Left colon (tissue), 2 donors: ENCODE measurements around the gene IP6K3. TPM values are rescaled to one million over a fixed set of nuclear protein-coding genes. Genes with fewer than 3 reads are reported as not detected.
A peak's percentile ranks its signal among the peaks of the same experiment; 100 is the strongest.

Experiments used
- ATAC-seq: fragments of 200-7000 bp; cut with Tn5 transposase; one replicate; pipeline ENCODE4 v1.9.1; 2020; ENCODE audit warnings: mild to moderate bottlenecking, moderate library complexity
- DNase-seq, 2 donors: peaks; one replicate each; pipeline ENCODE4 v3.0.0-alpha.2; 2020
- intact Hi-C, 2 donors: fragments of 100-400 bp; cut with DNase I in 1 of 2; cut with micrococcal nuclease in 1 of 2; formaldehyde crosslinking; loops; one replicate each; pipeline versions ENCODE4 v1.11.2 to v1.14.0; 2022; cut with DNase I, micrococcal nuclease
- total RNA-seq, 2 donors: library from RNA; stranded (reverse); fragmentation: NEBNext Ultra II Directional; extraction: Animal tissue kit (Norgen Biotek cat#: 25700); gene quantifications; one replicate each; pipeline ENCODE4 v1.2.1, GENCODE V29; 2021
- donor health status: DM: no; HTN: no; CAD: no.
- donor health status: DM: yes; HTN: yes; CAD: no.

The IP6K3 gene
- total RNA-seq, 2 donors from 2014 or later = 0.45 to 2.4 TPM

GRCh38 chr6:33716890-33717632 is 29.6 kb downstream of the IP6K3 start:
- intact Hi-C loops = no loop called here
- ATAC-seq (no peak), DNase-seq (no peak)

GRCh38 chr6:33716379-33716778 is 30.3 kb downstream of the IP6K3 start:
- DNase-seq (no peak), ATAC-seq (peak; percentile 20)
- intact Hi-C loops = no loop called here

GRCh38 chr6:33714385-33715040 is 32.2 kb downstream of the IP6K3 start:
- intact Hi-C loops = no loop called here
- DNase-seq = no peak
- no peak for ATAC-seq

DNA sequence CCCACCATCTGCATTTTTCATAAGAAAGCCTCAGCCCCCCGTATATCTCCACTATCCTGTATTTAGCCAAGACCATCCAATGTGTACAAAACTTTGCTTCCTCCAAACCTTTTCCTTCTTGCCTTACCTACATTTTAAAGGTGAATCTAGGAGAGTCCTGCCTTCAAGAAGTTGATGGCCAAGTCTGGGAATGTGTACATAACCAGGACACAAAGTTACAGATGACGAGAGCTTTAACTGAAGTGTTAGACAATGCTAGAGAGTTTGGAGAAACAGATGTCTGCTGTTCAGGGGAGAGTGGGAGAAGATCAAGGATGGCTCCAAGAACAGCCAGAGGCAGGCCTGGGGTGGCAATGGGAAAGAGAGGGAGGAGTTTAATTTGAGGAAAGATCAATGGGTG is 32.9 kb downstream of the IP6K3 start:
- DNase-seq (no peak), ATAC-seq (no peak)
- intact Hi-C loops = no loop called here

GRCh38 chr6:33712914-33713313 is 33.8 kb downstream of the IP6K3 start:
- DNase-seq (no peak), ATAC-seq (no peak)
- intact Hi-C loops = no loop called here

DNA sequence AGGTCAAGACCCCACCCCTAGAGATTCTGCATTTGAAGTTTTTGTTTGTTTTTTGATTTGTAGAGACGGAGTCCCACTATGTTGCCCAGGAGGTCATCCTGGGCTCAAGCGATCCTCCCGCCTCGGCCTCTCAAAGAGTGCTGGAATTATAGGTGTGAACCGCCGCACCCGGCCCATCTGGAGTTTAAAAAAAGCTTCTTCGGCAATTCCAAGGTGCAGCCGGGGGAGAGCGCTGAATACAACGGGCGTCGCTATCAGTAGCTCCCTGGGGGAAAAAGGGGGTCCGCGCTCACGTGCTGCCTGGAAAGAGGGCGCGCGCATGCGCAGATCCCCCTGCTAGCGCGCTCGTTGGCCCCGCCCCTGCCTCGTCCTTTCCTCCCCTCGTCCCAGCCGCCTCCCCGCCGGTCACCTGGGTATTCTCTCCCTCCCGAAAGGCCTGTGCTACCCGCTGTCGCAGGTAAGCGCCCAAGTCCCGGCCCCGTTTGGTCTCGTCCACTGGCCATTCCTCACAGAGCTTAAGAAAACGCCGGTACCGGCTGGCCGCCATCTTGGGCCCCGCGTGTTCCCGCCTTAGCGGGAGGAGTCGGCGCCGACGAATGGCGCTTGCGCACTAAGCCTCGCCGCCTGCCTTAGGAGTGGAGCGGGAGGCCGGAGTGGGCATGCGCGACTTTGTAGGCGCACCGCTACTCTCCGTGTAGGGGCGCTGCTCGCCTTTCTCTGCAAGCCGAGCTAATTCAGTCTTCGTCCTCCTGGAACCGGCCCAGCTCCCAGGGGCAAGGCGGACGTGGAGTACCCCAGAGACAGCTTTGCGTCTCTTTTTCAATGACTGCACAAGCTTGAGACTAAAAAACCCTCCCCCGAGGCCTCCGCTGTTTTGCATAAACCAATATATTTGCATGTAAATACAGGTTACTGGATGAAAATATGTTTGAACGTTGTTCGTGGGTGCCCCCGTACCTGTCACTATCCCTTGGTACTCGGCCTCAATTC is 35.3 kb downstream of the IP6K3 start, which contains the start of gene UQCC2:
TSS of gene UQCC2 (minus strand) at position 561 of the 990 bp plus-strand sequence. CDS start at position 547, 14 bp downstream.
- intact Hi-C loops = no loop called here
- ATAC-seq = peak; percentile 98

GRCh38 chr6:33710296-33711121 is 36.2 kb downstream of the IP6K3 start:
- ATAC-seq (no peak), DNase-seq (no peak)
- intact Hi-C loops = no loop called here

More for the DNA sequence above, 35.3 kb downstream of the IP6K3 start, which contains the start of gene UQCC2:
- DNase-seq = peak; percentile 97 to 98

DNA sequence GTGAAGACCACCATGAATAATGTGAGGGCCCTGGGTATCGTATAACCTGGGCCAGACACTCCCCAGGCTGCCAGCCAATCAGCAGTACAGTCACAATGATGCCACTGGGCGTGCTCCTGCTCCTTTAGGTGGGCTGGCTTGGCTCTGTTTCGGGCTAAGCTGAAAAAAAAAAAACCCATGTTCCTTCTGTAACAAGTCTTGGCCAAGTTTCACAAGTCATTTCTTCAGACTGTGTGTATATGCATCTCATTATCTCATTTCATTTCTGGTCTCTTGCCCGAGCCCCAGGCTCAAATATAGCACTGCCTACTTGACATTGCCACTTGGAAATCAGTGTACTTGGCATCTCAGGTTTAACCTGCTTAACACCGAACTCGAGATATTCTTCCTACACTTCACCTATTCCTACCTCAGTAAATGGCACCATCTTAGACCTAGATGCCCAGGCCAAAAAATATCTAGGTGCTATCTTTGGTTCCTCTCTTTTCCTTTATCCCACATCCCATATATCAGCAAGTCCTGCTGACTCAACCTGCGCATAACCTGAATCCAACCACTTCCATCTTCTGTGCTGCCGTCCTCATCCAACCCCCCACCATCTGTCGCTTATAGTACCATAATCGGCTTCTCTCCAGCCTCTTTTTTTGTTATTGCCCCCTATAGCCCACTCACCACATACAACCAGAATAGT is 37.0 kb downstream of the IP6K3 start:
- intact Hi-C loops = loop anchor here in 1 of 2 donors (10.0 kb wide), 1 partner anchor 125 kb away; the partner anchor contains the start of gene BAK1
- ATAC-seq (no peak), DNase-seq (no peak)

DNA sequence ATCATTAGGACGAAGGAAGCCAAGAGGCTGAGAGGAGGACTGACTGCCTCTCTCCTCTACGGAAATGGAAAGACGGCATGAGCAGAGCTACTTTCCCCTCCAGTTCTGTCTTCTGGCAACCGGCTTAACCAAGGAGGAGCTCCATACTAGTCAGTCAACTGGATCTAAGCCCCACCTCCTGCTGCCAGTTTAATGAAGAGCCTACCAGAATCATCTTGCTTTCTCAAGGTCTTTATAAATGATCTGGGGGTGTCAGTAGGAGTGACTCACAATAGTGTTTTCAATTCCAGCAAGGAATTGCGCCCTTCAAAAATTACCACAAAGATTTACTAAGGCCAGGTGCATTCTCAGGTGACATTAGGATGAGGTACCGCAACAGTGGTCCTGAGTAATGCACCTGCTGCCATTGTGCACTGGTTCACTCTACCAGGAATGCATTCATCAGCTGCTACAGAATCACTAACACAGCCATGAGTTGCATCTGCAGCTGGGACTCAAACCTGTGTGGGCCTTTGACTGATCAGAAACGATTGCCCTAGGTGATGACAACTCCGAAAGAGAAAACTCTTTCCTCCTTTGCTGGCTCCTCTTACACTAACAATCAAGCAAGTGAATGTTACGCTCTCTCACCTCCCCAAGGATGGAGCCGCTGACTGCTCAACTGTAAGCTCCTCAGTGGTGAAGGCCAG is 38.0 kb downstream of the IP6K3 start:
- ATAC-seq (no peak), DNase-seq (no peak)
- intact Hi-C loops = loop anchor here in 1 of 2 donors (10.0 kb wide), 1 partner anchor 124 kb away; the partner anchor contains the start of gene BAK1

- no peak for ATAC-seq
- no peak for DNase-seq
- intact Hi-C loops = loop anchor here in 1 of 2 donors (10.0 kb wide), 1 partner anchor 123 kb away; the partner anchor contains the start of gene BAK1
Measured at GRCh38 chr6:33707771-33708170, 38.9 kb downstream of the IP6K3 start.

DNA sequence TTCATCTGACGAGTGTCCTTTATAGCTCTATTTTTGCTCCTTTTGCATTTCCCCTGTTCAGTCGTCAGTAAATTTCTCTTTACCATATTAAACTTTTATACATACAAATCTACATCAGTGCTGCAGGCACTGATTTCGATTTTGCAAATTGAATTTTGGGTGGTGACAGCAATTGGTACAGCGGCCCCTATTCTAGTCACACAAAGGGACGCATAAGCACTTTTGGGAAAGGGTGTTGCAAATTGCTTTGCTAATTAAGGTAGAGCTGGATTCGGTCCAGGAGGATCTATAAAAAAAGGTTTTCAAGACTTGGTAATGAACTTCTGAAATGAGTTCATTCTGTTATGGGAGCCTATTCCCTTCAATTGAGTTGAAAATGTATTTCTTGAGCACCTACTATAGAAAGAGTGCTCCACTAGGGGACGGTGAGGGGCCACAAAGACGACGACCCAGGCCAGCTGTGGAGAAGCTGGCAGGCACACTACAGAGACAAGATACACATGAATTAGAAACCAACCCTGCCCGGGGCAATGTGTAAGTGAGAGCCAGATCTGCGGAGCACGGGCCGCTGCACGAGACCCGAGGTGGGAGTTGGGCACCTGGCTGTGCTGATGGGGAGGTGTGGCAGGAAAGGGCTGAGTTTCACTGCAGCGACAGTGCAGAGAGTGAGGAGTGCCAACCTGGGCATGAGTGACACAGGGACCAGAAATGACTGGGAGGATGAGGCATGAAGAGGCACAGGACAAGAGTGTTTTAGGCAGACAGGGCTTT is 40.6 kb downstream of the IP6K3 start:
- DNase-seq = no peak
- ATAC-seq = no peak
- intact Hi-C loops = loop anchor here in 1 of 2 donors (10.0 kb wide), 1 partner anchor 121 kb away; the partner anchor contains the start of gene BAK1

- no peak for DNase-seq
- intact Hi-C loops = loop anchor here in 1 of 2 donors (10.0 kb wide), 1 partner anchor 121 kb away; the partner anchor contains the start of gene BAK1
- ATAC-seq = no peak
Measured at GRCh38 chr6:33705268-33705885, 41.3 kb downstream of the IP6K3 start.

DNA sequence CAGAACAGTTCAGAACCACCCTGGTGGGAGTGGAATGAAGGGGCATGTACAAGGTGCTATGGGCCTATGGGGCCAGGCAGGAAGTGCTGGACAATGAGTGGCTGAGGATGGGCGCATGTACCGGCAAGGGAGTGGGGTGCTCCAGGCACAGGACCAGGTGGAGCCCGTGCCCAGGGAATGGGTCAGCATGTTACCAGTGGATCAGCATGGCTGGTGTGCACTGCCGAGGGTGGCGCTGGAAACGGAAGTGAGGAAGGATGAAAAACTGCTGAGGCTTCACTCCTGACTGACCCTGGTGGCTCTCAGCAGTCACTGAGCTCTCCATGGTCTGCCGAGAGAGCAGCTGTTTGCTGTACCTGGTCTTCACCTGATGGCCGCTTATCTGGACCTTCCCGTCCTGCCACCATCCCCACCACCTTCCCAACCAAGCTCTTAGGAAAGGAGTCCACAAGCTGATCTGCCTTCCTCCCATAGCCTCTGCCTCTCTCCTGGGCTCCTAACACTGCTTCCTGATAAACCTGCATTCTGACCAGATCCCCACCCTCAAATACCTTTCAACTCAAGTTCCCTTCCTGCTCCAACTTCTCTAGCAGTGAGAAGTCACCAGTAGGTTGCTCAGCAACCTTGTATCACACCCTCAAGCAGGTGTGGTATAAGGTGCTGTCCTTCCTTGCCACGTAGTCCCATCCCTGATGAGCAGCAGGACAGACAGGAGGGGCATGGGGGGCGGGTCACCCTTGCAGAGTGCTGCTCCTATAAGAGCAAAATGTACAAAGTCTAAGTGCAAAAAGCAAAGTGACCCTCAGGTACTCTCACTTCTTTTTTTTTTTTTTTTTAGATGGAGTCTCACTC is 42.3 kb downstream of the IP6K3 start:
- DNase-seq (no peak), ATAC-seq (peak; percentile 3)
- intact Hi-C loops = loop anchor here in 1 of 2 donors (10.0 kb wide), 1 partner anchor 120 kb away; the partner anchor contains the start of gene BAK1

DNA sequence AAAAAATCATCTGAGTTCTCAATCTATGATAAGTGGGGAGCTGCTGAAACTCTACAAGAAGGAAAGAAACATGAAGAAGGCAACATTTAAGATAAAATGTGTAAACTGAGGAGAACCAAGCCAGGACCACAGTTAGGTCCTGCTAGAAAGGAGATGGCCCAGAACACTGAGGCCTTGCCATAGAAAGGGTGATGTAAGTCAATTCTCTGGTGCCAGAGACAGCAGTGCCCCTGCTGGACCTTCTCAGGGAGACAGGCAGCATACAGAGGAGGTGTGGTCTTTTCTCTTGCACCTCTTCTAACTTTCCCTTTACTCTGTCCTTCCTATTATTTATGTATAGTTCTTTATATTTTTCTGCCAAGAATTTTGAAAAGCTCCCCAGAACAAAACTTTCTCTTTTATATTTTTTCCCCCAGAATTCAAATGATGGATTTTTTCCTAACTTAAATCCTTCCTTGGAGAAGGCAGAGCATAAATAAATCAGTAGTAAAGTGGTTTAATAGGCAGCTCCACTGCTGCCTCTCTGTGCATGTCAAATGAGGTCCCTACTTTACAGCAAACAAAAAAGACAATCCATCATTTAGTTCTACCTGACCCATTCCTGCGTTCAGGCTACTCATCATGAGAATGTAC is 44.2 kb downstream of the IP6K3 start:
- intact Hi-C loops = loop anchor here in 1 of 2 donors (10.0 kb wide), 1 partner anchor 118 kb away; the partner anchor contains the start of gene BAK1

More for the DNA sequence above, 44.2 kb downstream of the IP6K3 start:
- ATAC-seq = peak; percentile 42
- DNase-seq = no peak
